Endodermal cell (in vitro differentiated cells): Measurements from ENCODE around the gene PYM1. TPM values are rescaled to one million over a fixed set of nuclear protein-coding genes. Genes with fewer than 3 reads are reported as not detected.

Experiments
- DNase-seq: peaks from one replicate; pipeline ENCODE4 v3.0.0-alpha.2; 2017
- H3K27ac ChIP-seq: 2 replicates; pipeline ENCODE4 v1.5.1; 2013; ENCODE audit warnings: mild to moderate bottlenecking, low read depth, low read length, moderate library complexity
- H3K27me3 ChIP-seq: 2 replicates; pipeline ENCODE4 v1.6.1; 2013; ENCODE audit warnings: mild to moderate bottlenecking, low read length, moderate library complexity; ENCODE audit not compliant: insufficient read depth, control insufficient read depth, poor library complexity, severe bottlenecking
- H3K36me3 ChIP-seq: 2 replicates; pipeline ENCODE4 v1.7.0; 2013; ENCODE audit warnings: mild to moderate bottlenecking, low read length, moderate library complexity; ENCODE audit not compliant: control insufficient read depth, insufficient read depth
- H3K4me1 ChIP-seq: one replicate; pipeline ENCODE4 v1.7.0; 2013; ENCODE audit warnings: low read length; ENCODE audit not compliant: control insufficient read depth, insufficient read depth
- H3K4me3 ChIP-seq: 2 replicates; pipeline ENCODE4 v1.5.1; 2013; ENCODE audit warnings: mild to moderate bottlenecking, low read length, moderate library complexity
- H3K9ac ChIP-seq: 2 replicates; pipeline ENCODE4 v1.6.1; 2013; ENCODE audit warnings: mild to moderate bottlenecking, low read length, moderate library complexity; ENCODE audit not compliant: poor library complexity, severe bottlenecking; ENCODE audit errors: extremely low read depth
- H3K9me3 ChIP-seq: 2 replicates; pipeline ENCODE4 v1.6.1; 2013; ENCODE audit warnings: mild to moderate bottlenecking, low read length, moderate library complexity; ENCODE audit not compliant: control insufficient read depth
- H3K27ac Mint-ChIP-seq: 2 replicates; pipeline ENCODE4 v1.8.0; 2020; ENCODE audit warnings: mixed read lengths
- H3K27me3 Mint-ChIP-seq: 2 replicates; pipeline ENCODE4 v1.8.0; 2021; ENCODE audit warnings: mild to moderate bottlenecking, mixed read lengths; ENCODE audit not compliant: insufficient read depth
- H3K36me3 Mint-ChIP-seq: 2 replicates; pipeline ENCODE4 v1.8.0; 2020; ENCODE audit warnings: low read depth, mixed read lengths
- H3K4me1 Mint-ChIP-seq: 2 replicates; pipeline ENCODE4 v1.8.0; 2020; ENCODE audit warnings: mixed read lengths
- H3K4me3 Mint-ChIP-seq: 2 replicates; pipeline ENCODE4 v1.8.0; 2020; ENCODE audit warnings: mild to moderate bottlenecking, moderate library complexity, mixed read lengths
- H3K9me3 Mint-ChIP-seq: 2 replicates; pipeline ENCODE4 v1.8.0; 2020; ENCODE audit warnings: mild to moderate bottlenecking, mixed read lengths
- WGBS, 2 experiments: methylation state at CpG; one replicate each; pipeline versions ENCODE4 v1.1.5 to v1.1.7; 2013; ENCODE audit warnings: missing lambda C conversion rate in 2 of 2, mixed read lengths in 1 of 2; ENCODE audit not compliant: insufficient coverage in 1 of 2, insufficient read length in 1 of 2; 5-methylcytosine and 5-hydroxymethylcytosine counted together
- total RNA-seq, 2 donors: library from RNA; stranded (reverse); fragmentation: NEBNext Ultra II Directional in 1 of 2; extraction: Animal tissue kit (Norgen Biotek cat#: 25700) in 1 of 2; gene quantifications; 2 replicates in 1 of 2; 3 replicates in 1 of 2; pipeline ENCODE4 v1.2.1, GENCODE V29; 2021
- TF ChIP-seq, protein P1 (sequence below): fragments of 200-600 bp; sonication (generic); conservative IDR thresholded peaks from 2 replicates; pipeline ENCODE4 v1.5.0; 2021; ENCODE audit warnings: antibody characterized with exemption, mild to moderate bottlenecking

Gene PYM1
- total RNA-seq, 2 donors from 2014 or later: 76.1 to 79.4 TPM

DNA sequence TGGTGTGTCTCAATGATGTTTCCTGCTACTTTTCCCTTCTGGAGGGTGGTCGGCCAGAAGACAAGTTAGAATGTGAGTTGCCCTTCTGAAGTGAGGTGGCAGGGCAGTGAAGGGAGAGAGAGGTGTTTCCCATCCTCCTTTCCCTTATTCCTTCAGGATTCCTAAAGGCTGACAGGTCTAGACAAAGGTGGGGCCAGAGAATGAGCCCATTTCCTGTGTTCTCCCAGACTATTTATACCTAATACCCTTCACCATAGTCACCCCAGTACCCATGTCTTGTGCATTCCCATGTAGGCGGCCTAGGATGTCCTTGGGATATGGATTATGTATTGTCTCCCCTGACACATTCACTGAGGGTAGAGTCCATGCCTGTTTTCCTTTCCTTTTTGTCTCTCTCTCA, 10.3 kb upstream of the PYM1 start:
- no peaks in the 10 kb centered on the region for H3K4me1 ChIP-seq
- TF ChIP-seq, protein P1, sequence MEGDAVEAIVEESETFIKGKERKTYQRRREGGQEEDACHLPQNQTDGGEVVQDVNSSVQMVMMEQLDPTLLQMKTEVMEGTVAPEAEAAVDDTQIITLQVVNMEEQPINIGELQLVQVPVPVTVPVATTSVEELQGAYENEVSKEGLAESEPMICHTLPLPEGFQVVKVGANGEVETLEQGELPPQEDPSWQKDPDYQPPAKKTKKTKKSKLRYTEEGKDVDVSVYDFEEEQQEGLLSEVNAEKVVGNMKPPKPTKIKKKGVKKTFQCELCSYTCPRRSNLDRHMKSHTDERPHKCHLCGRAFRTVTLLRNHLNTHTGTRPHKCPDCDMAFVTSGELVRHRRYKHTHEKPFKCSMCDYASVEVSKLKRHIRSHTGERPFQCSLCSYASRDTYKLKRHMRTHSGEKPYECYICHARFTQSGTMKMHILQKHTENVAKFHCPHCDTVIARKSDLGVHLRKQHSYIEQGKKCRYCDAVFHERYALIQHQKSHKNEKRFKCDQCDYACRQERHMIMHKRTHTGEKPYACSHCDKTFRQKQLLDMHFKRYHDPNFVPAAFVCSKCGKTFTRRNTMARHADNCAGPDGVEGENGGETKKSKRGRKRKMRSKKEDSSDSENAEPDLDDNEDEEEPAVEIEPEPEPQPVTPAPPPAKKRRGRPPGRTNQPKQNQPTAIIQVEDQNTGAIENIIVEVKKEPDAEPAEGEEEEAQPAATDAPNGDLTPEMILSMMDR: no peak
- no peak overlapping the region for H3K9ac ChIP-seq
- no peaks in the 10 kb centered on the region for H3K36me3 ChIP-seq
- no peak overlapping the region for H3K27ac ChIP-seq
- H3K27me3 ChIP-seq: peaks cover 26% of the 10 kb centered on the region
- H3K27me3 Mint-ChIP-seq: peaks cover 60% of the 10 kb centered on the region
- H3K36me3 Mint-ChIP-seq: no peaks in the 10 kb centered on the region
- H3K4me3 ChIP-seq: no peak overlapping the region
- DNase-seq: no peak
- H3K4me3 Mint-ChIP-seq: no peak overlapping the region
- H3K27ac Mint-ChIP-seq: no peak overlapping the region
- peaks cover 7% of the 10 kb centered on the region for H3K4me1 Mint-ChIP-seq
- WGBS, 2 experiments: 90% methylated on average over 2 of the region's 2 CpGs; no CpG with 5 or more reads in 1 of the 2 experiments
- H3K9me3 ChIP-seq: no peaks in the 10 kb centered on the region
- no peaks in the 10 kb centered on the region for H3K9me3 Mint-ChIP-seq

DNA sequence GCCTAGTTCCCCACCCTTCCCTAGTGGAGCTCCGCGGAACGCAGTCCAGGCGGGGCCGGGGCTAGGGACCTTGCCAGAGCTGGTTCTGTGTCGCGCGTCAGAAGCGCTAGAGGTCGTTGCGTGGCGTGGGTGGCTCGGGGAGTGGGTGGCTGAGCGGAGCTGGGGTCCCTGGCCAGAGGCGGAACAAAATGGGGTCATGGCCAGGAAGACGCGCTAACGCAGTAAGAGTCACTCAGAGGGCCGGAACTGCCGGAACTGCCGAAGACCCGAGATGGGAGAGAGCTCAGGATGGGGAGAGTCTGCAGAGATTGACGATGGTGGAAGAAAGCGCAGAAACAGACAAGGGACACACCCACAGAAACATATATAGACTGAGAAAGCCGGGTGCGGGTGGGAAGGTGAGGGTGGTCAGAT, 8.1 kb upstream of the PYM1 start:
- Mint-ChIP-seq H3K4me1 (peaks cover 14% of the 10 kb centered on the region), H3K36me3 (no peaks in the 10 kb centered on the region), H3K9me3 (no peaks in the 10 kb centered on the region), H3K27me3 (peaks cover 76% of the 10 kb centered on the region), H3K4me3 (peak overlapping the region; percentile 47), H3K27ac (no peak overlapping the region)
- peaks cover 41% of the 10 kb centered on the region for H3K27me3 ChIP-seq
- no peak overlapping the region for H3K4me3 ChIP-seq
- TF ChIP-seq, protein P1: peak; percentile 24
- no peaks in the 10 kb centered on the region for H3K9me3 ChIP-seq
- 91 to 93% methylated on average over 20 to 26 of the region's 26 CpGs for WGBS, 2 experiments
- H3K27ac ChIP-seq: no peak overlapping the region
- no peak overlapping the region for H3K9ac ChIP-seq
- peaks cover 6% of the 10 kb centered on the region for H3K4me1 ChIP-seq
- no peaks in the 10 kb centered on the region for H3K36me3 ChIP-seq
- peak; percentile 68 for DNase-seq

DNA sequence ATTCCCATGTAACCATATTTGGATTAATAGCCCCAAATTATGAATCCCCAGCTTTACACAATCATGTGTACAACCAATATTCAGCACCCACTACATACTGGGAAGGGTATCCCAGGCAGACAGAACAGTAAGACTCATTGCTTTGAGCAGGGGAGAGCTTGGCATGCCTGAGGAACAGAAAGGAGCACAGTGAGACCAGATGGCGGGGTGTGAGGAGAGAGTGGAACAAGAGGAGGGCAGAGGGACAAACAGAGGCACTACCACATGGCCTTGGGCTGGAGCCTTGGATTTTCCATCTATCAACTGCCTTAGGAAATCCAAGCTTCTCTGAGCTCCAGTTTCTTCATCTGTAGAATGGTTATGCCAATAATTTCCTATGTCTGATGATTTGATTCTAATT, 7.1 kb upstream of the PYM1 start:
- Mint-ChIP-seq H3K4me3 (no peak overlapping the region), H3K27ac (no peak overlapping the region), H3K27me3 (peaks cover 74% of the 10 kb centered on the region), H3K9me3 (no peaks in the 10 kb centered on the region), H3K4me1 (peaks cover 11% of the 10 kb centered on the region), H3K36me3 (no peaks in the 10 kb centered on the region)
- TF ChIP-seq, protein P1: no peak
- 81 to 100% methylated on average over 1 of the region's 1 CpG for WGBS, 2 experiments
- Histone ChIP-seq H3K27ac (no peak overlapping the region), H3K36me3 (no peaks in the 10 kb centered on the region), H3K9me3 (no peaks in the 10 kb centered on the region), H3K4me1 (peaks cover 6% of the 10 kb centered on the region), H3K9ac (no peak overlapping the region), H3K27me3 (peaks cover 41% of the 10 kb centered on the region), H3K4me3 (no peak overlapping the region)
- DNase-seq: no peak
